NT2/D1 (cell line): ENCODE measurements around the gene ELF4.

Experiments
- SUZ12 ChIP-seq: IDR thresholded peaks from 2 replicates; pipeline ENCODE4 v1.6.1; 2011; ENCODE audit not compliant: insufficient read length, insufficient read depth; ENCODE audit errors: extremely low read depth
- YY1 ChIP-seq: IDR thresholded peaks from 2 replicates; pipeline ENCODE4 v1.6.1; 2011; ENCODE audit not compliant: insufficient read length, insufficient read depth
- ZNF274 ChIP-seq: IDR thresholded peaks from 2 replicates; pipeline ENCODE4 v1.6.1; 2011; ENCODE audit warnings: mild to moderate bottlenecking, low read depth, low read length

- TF ChIP-seq YY1 (no peak), ZNF274 (no peak), SUZ12 (no peak)
These were observed 9.1 kb upstream of the ELF4 start for GRCh38 chrX:130119312-130119898.
